ENCODE data around the gene AK4.

- TF ChIP-seq CTCF (IDR thresholded peaks at IDR 0.05): no peak
- TF ChIP-seq POLR2A (IDR thresholded peaks at IDR 0.05): no peak
Observed at GRCh38 chr1:65149351-65150107, 1.5 kb downstream of the AK4 start.
